Coronary artery (tissue), 2 donors: ENCODE data around the gene NPEPL1.

Experiments
- DNase-seq: peaks from one replicate; pipeline ENCODE4 v3.0.0-alpha.2; 2017; ENCODE audit warnings: low spot score
- H3K27ac ChIP-seq, 2 donors: fragments of 200-600 bp; sonication (generic); one replicate each; pipeline ENCODE4 v1.5.1; 2016 to 2019
- H3K4me3 ChIP-seq: fragments of 200-600 bp; sonication (generic); 2 replicates; pipeline ENCODE4 v1.5.1; 2016; ENCODE audit warnings: mild to moderate bottlenecking, moderate library complexity
- TF ChIP-seq, protein P1 (sequence below): fragments of 200-600 bp; sonication (generic); IDR thresholded peaks from one replicate; pipeline ENCODE4 v1.5.1; 2019; ENCODE audit warnings: antibody characterized with exemption

Gene NPEPL1

GRCh38 chr20:58649288-58650180 lies 43.1 kb upstream of the NPEPL1 start:
- DNase-seq, result no peak
- Histone ChIP-seq H3K27ac (peak overlapping the region; percentile 88 to 93), H3K4me3 (peak overlapping the region; percentile 91)
- TF ChIP-seq, protein P1, sequence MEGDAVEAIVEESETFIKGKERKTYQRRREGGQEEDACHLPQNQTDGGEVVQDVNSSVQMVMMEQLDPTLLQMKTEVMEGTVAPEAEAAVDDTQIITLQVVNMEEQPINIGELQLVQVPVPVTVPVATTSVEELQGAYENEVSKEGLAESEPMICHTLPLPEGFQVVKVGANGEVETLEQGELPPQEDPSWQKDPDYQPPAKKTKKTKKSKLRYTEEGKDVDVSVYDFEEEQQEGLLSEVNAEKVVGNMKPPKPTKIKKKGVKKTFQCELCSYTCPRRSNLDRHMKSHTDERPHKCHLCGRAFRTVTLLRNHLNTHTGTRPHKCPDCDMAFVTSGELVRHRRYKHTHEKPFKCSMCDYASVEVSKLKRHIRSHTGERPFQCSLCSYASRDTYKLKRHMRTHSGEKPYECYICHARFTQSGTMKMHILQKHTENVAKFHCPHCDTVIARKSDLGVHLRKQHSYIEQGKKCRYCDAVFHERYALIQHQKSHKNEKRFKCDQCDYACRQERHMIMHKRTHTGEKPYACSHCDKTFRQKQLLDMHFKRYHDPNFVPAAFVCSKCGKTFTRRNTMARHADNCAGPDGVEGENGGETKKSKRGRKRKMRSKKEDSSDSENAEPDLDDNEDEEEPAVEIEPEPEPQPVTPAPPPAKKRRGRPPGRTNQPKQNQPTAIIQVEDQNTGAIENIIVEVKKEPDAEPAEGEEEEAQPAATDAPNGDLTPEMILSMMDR, result no peak

GRCh38 chr20:58650181-58650775 lies 42.3 kb upstream of the NPEPL1 start:
- TF ChIP-seq, protein P1, result no peak
- Histone ChIP-seq H3K27ac (peak overlapping the region; percentile 88 to 93), H3K4me3 (peak overlapping the region; percentile 91)
- no peak for DNase-seq

GRCh38 chr20:58650776-58651558 lies 41.6 kb upstream of the NPEPL1 start, which contains the start of gene STX16:
Gene STX16, plus strand, starts transcription at chr20:58651283. Its CDS starts 724 bp downstream, at chr20:58652007.
- TF ChIP-seq, protein P1, result no peak
- peak within 1 kb of the TSS; percentile 88 to 93 for H3K27ac ChIP-seq
- peak; percentile 89 for DNase-seq
- peak within 1 kb of the TSS; percentile 91 for H3K4me3 ChIP-seq

GRCh38 chr20:58651559-58651945 lies 41.0 kb upstream of the NPEPL1 start:
- TF ChIP-seq, protein P1, result no peak
- no peak for DNase-seq

DNA sequence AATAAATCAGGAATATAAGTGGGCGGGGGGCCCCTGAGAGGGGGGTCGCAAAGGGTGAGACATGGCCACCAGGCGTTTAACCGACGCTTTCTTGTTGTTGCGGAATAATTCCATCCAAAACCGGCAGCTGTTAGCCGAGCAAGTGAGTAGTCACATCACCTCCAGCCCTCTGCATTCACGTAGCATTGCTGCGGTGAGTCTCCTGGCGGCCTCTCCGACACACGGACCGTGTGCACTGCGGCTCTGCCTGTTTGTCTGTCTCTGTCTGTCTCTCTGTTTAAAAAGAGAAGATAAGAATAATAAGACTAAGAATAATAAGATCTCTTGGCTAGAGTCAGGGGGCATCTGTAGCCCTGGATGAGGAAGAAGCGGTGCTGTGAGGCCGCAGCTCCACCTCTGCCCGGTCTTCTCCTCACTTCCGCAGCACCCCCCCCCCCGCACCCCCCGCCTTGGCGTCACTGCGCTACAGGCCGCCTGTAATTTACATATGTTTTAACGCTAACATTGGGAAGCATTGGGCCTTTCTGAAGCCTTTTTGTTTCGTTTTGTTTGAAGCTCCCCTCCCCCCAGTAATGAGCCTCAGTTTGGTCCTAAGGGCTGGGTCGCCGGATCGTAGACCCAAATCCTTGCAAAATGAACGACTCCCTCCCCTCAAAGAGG lies 40.5 kb upstream of the NPEPL1 start:
- TF ChIP-seq, protein P1, result no peak
- DNase-seq, result no peak

More at GRCh38 chr20:58651559-58651945, 41.0 kb upstream of the NPEPL1 start:
- peak overlapping the region; percentile 91 for H3K4me3 ChIP-seq
- peak overlapping the region; percentile 88 to 93 for H3K27ac ChIP-seq

GRCh38 chr20:58652606-58653294 lies 39.9 kb upstream of the NPEPL1 start:
- DNase-seq, result no peak
- peak overlapping the region; percentile 88 to 93 for H3K27ac ChIP-seq
- H3K4me3 ChIP-seq, result peak overlapping the region; percentile 91
- TF ChIP-seq, protein P1, result no peak

More for the DNA sequence above, 40.5 kb upstream of the NPEPL1 start:
- peak overlapping the region; percentile 91 for H3K4me3 ChIP-seq
- peak overlapping the region; percentile 88 to 93 for H3K27ac ChIP-seq
